Stimulated activated naive CD8-positive, alpha-beta T cell treated with anti-CD3 and anti-CD28 coated beads, Interleukin-15, Interleukin-2, amounts not matched to agents 100 ng/mL and 50 ng/mL, for 24 hours (primary cell): Measurements from ENCODE around the gene TRANK1.
"Not testable (repeated sequence)": the region's sequence is repeated elsewhere in the genome, so short reads cannot be mapped to it uniquely, and the experiment has no call there.

ENCODE experiments used
- H3K27ac Mint-ChIP-seq: one replicate; pipeline ENCODE4 v1.8.0; 2021; ENCODE audit warnings: mild to moderate bottlenecking, mixed read lengths
- H3K27me3 Mint-ChIP-seq: one replicate; pipeline ENCODE4 v1.8.0; 2021; ENCODE audit warnings: mixed read lengths
- H3K36me3 Mint-ChIP-seq: one replicate; pipeline ENCODE4 v1.8.0; 2021; ENCODE audit warnings: low read depth, mixed read lengths
- H3K4me1 Mint-ChIP-seq: one replicate; pipeline ENCODE4 v1.8.0; 2021; ENCODE audit warnings: low read depth, mixed read lengths
- H3K4me3 Mint-ChIP-seq: one replicate; pipeline ENCODE4 v1.8.0; 2021; ENCODE audit warnings: mild to moderate bottlenecking, mixed read lengths
- H3K9me3 Mint-ChIP-seq: one replicate; pipeline ENCODE4 v1.8.0; 2021; ENCODE audit warnings: mixed read lengths

TRANK1 gene

GRCh38 chr3:36965440-36965839, 20.6 kb upstream of the TRANK1 start:
- Mint-ChIP-seq H3K27ac (no peak overlapping the region), H3K36me3 (no peaks in the 10 kb centered on the region)

GRCh38 chr3:36964817-36965216, 20.0 kb upstream of the TRANK1 start:
- no peaks in the 10 kb centered on the region for H3K9me3 Mint-ChIP-seq
- no peak overlapping the region for H3K4me3 Mint-ChIP-seq
- no peaks in the 10 kb centered on the region for H3K27me3 Mint-ChIP-seq
- H3K4me1 Mint-ChIP-seq, result peaks cover 10% of the 10 kb centered on the region
- H3K36me3 Mint-ChIP-seq, result no peaks in the 10 kb centered on the region
- no peak overlapping the region for H3K27ac Mint-ChIP-seq

More at GRCh38 chr3:36965440-36965839, 20.6 kb upstream of the TRANK1 start:
- Mint-ChIP-seq H3K9me3 (no peaks in the 10 kb centered on the region), H3K27me3 (no peaks in the 10 kb centered on the region), H3K4me3 (no peak overlapping the region), H3K4me1 (peaks cover 15% of the 10 kb centered on the region)

- Mint-ChIP-seq H3K36me3 (no peaks in the 10 kb centered on the region), H3K27ac (no peak overlapping the region)
Measured at GRCh38 chr3:36964331-36964730, 19.5 kb upstream of the TRANK1 start.

GRCh38 chr3:36963008-36963407, 18.2 kb upstream of the TRANK1 start:
- not testable (repeated sequence) for H3K4me1 Mint-ChIP-seq, H3K9me3 Mint-ChIP-seq, H3K4me3 Mint-ChIP-seq

More at GRCh38 chr3:36964331-36964730, 19.5 kb upstream of the TRANK1 start:
- Mint-ChIP-seq H3K9me3 (no peaks in the 10 kb centered on the region), H3K4me1 (peaks cover 6% of the 10 kb centered on the region), H3K4me3 (no peak overlapping the region), H3K27me3 (no peaks in the 10 kb centered on the region)

GRCh38 chr3:36960502-36960901, 15.6 kb upstream of the TRANK1 start:
- H3K9me3 Mint-ChIP-seq, result no peaks in the 10 kb centered on the region
- no peaks in the 10 kb centered on the region for H3K36me3 Mint-ChIP-seq
- no peak overlapping the region for H3K4me3 Mint-ChIP-seq
- H3K27ac Mint-ChIP-seq, result no peak overlapping the region
- H3K4me1 Mint-ChIP-seq, result peaks cover 32% of the 10 kb centered on the region
- H3K27me3 Mint-ChIP-seq, result no peaks in the 10 kb centered on the region

More at GRCh38 chr3:36963008-36963407, 18.2 kb upstream of the TRANK1 start:
- not testable (repeated sequence) for H3K27ac Mint-ChIP-seq, H3K27me3 Mint-ChIP-seq, H3K36me3 Mint-ChIP-seq

GRCh38 chr3:36959821-36960220, 15.0 kb upstream of the TRANK1 start:
- H3K27ac Mint-ChIP-seq, result no peak overlapping the region
- no peaks in the 10 kb centered on the region for H3K36me3 Mint-ChIP-seq

GRCh38 chr3:36957862-36958686, 13.2 kb upstream of the TRANK1 start:
- Mint-ChIP-seq H3K27me3 (no peaks in the 10 kb centered on the region), H3K36me3 (no peaks in the 10 kb centered on the region), H3K4me1 (peaks cover 32% of the 10 kb centered on the region), H3K4me3 (no peak overlapping the region), H3K9me3 (no peaks in the 10 kb centered on the region), H3K27ac (no peak overlapping the region)

More at GRCh38 chr3:36959821-36960220, 15.0 kb upstream of the TRANK1 start:
- H3K9me3 Mint-ChIP-seq, result no peaks in the 10 kb centered on the region
- no peaks in the 10 kb centered on the region for H3K27me3 Mint-ChIP-seq
- peaks cover 32% of the 10 kb centered on the region for H3K4me1 Mint-ChIP-seq
- H3K4me3 Mint-ChIP-seq, result no peak overlapping the region

- Mint-ChIP-seq H3K4me1 (peaks cover 32% of the 10 kb centered on the region), H3K27me3 (no peaks in the 10 kb centered on the region), H3K9me3 (no peaks in the 10 kb centered on the region), H3K4me3 (no peak overlapping the region), H3K36me3 (no peaks in the 10 kb centered on the region), H3K27ac (no peak overlapping the region)
Measured at GRCh38 chr3:36957063-36957462, 12.2 kb upstream of the TRANK1 start.

- H3K4me3 Mint-ChIP-seq, result no peak overlapping the region
- H3K27ac Mint-ChIP-seq, result no peak overlapping the region
- no peaks in the 10 kb centered on the region for H3K27me3 Mint-ChIP-seq
- no peaks in the 10 kb centered on the region for H3K9me3 Mint-ChIP-seq
- no peaks in the 10 kb centered on the region for H3K36me3 Mint-ChIP-seq
- peaks cover 32% of the 10 kb centered on the region for H3K4me1 Mint-ChIP-seq
Measured at GRCh38 chr3:36956155-36956554, 11.3 kb upstream of the TRANK1 start.

GRCh38 chr3:36954452-36955134, 9.7 kb upstream of the TRANK1 start:
- Mint-ChIP-seq H3K27ac (no peak overlapping the region), H3K9me3 (no peaks in the 10 kb centered on the region), H3K4me1 (peaks cover 32% of the 10 kb centered on the region), H3K27me3 (no peaks in the 10 kb centered on the region), H3K36me3 (no peaks in the 10 kb centered on the region), H3K4me3 (no peak overlapping the region)

- H3K27ac Mint-ChIP-seq, H3K9me3 Mint-ChIP-seq, H3K4me3 Mint-ChIP-seq, H3K27me3 Mint-ChIP-seq: not testable (repeated sequence)
- Mint-ChIP-seq H3K4me1 (peaks cover 19% of the 10 kb centered on the region), H3K36me3 (peaks cover 18% of the 10 kb centered on the region)
Measured at GRCh38 chr3:36947814-36948213, 3.0 kb upstream of the TRANK1 start.

- Mint-ChIP-seq H3K4me1 (peaks cover 30% of the 10 kb centered on the region), H3K27ac (peak overlapping the region; percentile 65), H3K9me3 (peaks cover 9% of the 10 kb centered on the region), H3K4me3 (peak overlapping the region; percentile 78), H3K27me3 (no peaks in the 10 kb centered on the region), H3K36me3 (peaks cover 18% of the 10 kb centered on the region)
Measured at GRCh38 chr3:36945333-36945980, 603 bp upstream of the TRANK1 start.

GRCh38 chr3:36944012-36944640, 728 bp downstream of the TRANK1 start:
- no peaks in the 10 kb centered on the region for H3K27me3 Mint-ChIP-seq
- no peak overlapping the region for H3K27ac Mint-ChIP-seq

GRCh38 chr3:36943601-36944000, 1.3 kb downstream of the TRANK1 start:
- H3K27me3 Mint-ChIP-seq, result no peaks in the 10 kb centered on the region
- H3K27ac Mint-ChIP-seq, result no peak overlapping the region
- H3K4me3 Mint-ChIP-seq, result peak overlapping the region; percentile 79
- peaks cover 30% of the 10 kb centered on the region for H3K4me1 Mint-ChIP-seq
- H3K9me3 Mint-ChIP-seq, result peaks cover 7% of the 10 kb centered on the region
- peaks cover 12% of the 10 kb centered on the region for H3K36me3 Mint-ChIP-seq

More at GRCh38 chr3:36944012-36944640, 728 bp downstream of the TRANK1 start:
- Mint-ChIP-seq H3K4me1 (peaks cover 30% of the 10 kb centered on the region), H3K36me3 (peaks cover 15% of the 10 kb centered on the region), H3K9me3 (peaks cover 9% of the 10 kb centered on the region), H3K4me3 (peak overlapping the region; percentile 79)
